ENCODE measurements around the gene MTERF1. TPM values are rescaled to one million over a fixed set of nuclear protein-coding genes. Genes with fewer than 3 reads are reported as not detected.

Gene MTERF1
- total RNA-seq, 4 donors from 2014 or later, result 4.0 to 10.3 (median 6.8) TPM

DNA sequence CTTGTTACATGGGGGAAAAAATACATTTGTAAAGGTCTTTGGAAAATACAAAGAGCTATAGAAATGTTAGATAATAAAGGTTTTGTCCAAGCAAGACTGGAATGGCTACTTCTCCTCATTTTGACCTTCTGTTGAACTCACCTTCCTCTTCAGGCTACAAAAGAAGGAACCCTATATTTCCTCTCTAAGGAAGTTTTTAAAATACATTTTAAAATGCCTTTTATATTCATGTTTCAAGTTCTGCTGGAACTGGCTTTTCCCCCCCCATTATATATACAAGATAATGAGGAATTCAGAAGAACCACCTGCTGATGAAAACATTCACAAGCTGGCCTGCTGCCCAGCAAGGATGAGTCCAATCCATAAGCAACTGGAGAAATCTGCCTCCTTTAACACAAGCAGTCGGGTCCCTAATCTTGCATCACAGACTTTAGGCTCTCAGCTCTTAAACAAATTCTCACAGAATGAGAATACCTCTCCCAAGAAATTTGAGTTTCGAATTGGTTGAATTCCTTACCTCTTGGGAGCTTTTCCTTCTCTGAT, 44.6 kb downstream of the MTERF1 start:
- 36% methylated on average over 2 of the region's 2 CpGs for WGBS
- H3K27me3 ChIP-seq, result no peaks in the 10 kb centered on the region
- no peaks in the 10 kb centered on the region for H3K9me3 ChIP-seq
- TF ChIP-seq, protein P1, sequence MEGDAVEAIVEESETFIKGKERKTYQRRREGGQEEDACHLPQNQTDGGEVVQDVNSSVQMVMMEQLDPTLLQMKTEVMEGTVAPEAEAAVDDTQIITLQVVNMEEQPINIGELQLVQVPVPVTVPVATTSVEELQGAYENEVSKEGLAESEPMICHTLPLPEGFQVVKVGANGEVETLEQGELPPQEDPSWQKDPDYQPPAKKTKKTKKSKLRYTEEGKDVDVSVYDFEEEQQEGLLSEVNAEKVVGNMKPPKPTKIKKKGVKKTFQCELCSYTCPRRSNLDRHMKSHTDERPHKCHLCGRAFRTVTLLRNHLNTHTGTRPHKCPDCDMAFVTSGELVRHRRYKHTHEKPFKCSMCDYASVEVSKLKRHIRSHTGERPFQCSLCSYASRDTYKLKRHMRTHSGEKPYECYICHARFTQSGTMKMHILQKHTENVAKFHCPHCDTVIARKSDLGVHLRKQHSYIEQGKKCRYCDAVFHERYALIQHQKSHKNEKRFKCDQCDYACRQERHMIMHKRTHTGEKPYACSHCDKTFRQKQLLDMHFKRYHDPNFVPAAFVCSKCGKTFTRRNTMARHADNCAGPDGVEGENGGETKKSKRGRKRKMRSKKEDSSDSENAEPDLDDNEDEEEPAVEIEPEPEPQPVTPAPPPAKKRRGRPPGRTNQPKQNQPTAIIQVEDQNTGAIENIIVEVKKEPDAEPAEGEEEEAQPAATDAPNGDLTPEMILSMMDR (IDR thresholded peaks at IDR 0.05), result no peak
- TF ChIP-seq EP300 (IDR thresholded peaks at IDR 0.05), result no peak
- H3K4me3 ChIP-seq, result no peak overlapping the region
- H3K36me3 ChIP-seq, result no peaks in the 10 kb centered on the region
- no peak overlapping the region for H3K27ac ChIP-seq
- DNase-seq (ENCODE audit: low spot score in 2 of 2), result no peak
- no peaks in the 10 kb centered on the region for H3K4me1 ChIP-seq

DNA sequence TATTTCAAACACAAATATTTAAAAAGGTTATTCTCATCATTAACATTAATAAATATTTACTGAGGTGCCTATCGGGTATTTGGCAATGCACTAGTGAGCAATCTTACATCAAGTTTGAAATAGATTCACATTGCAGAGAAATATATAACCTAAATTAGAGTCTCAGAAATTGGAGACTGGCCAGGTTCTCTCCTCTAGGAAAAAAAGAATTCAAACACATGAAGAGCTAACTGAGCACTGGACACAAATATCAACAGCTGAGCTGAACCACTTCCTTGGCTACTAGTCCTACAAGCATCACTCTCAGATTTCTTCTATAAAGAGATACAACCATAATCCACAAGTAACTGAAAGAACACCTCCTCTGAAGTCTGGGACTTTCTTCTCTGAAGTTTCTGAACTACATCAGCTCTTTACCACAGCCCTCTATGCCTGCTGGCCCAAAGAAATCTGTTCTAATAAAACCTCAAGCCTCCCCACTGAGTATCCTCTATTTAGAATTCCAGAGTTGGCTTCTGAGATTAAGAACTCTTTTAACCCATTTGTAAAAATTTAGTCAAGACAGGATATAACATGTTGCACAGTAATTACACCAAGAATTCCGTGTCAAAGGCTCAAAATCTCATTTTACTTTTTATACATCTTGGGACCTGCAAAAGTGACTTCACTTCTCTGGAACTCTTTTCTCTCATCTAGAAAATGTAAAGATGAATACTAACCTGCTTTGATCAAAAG, 45.2 kb downstream of the MTERF1 start:
- Histone ChIP-seq H3K36me3 (no peaks in the 10 kb centered on the region), H3K27ac (no peak overlapping the region), H3K4me3 (no peak overlapping the region), H3K9me3 (no peaks in the 10 kb centered on the region), H3K4me1 (no peaks in the 10 kb centered on the region), H3K27me3 (no peaks in the 10 kb centered on the region)
- TF ChIP-seq POLR2A (IDR thresholded peaks at IDR 0.05) (no peak), EP300 (IDR thresholded peaks at IDR 0.05) (no peak), POLR2AphosphoS5 (IDR thresholded peaks at IDR 0.05) (no peak)
- TF ChIP-seq, protein P1 (IDR thresholded peaks at IDR 0.05), result no peak
- no peak for DNase-seq (ENCODE audit: low spot score in 2 of 2)
- 36% methylated on average over 2 of the region's 2 CpGs for WGBS

DNA sequence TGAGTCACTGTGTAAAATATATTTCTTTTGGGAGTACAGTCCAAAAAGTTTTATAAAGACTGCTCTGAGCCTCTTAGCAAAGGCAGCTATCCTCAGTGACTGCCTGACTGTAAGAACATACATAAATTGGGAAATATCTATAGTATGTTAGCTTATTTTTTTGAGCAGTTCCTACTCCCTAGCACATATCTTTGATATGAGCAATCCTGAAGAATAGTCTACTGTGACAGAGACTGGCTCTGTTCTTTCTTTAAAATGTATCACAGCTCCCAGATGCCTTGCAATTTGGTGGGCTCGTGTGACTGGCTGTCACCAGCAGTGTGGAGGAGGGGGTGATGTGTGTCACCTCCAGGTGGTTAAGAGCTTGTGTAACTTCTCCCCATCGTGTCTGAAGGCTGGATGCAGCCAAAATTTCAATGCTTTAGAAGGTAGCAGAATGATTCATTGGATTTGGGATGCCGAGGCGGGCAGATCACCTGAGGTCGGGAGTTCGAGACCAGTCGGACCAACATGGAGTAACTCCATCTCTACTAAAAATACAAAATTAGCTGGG, 47.9 kb downstream of the MTERF1 start:
- Histone ChIP-seq H3K27me3 (no peaks in the 10 kb centered on the region), H3K4me3 (no peak overlapping the region), H3K9me3 (no peaks in the 10 kb centered on the region), H3K4me1 (no peaks in the 10 kb centered on the region), H3K36me3 (no peaks in the 10 kb centered on the region), H3K27ac (no peak overlapping the region)
- no peak for TF ChIP-seq EP300 (IDR thresholded peaks at IDR 0.05)
- no peak for TF ChIP-seq POLR2A (IDR thresholded peaks at IDR 0.05)
- TF ChIP-seq POLR2AphosphoS5 (IDR thresholded peaks at IDR 0.05), result no peak
- TF ChIP-seq, protein P1 (IDR thresholded peaks at IDR 0.05), result no peak
- no peak for DNase-seq (ENCODE audit: low spot score in 2 of 2)
- WGBS, result 89% methylated on average over 7 of the region's 7 CpGs

DNA sequence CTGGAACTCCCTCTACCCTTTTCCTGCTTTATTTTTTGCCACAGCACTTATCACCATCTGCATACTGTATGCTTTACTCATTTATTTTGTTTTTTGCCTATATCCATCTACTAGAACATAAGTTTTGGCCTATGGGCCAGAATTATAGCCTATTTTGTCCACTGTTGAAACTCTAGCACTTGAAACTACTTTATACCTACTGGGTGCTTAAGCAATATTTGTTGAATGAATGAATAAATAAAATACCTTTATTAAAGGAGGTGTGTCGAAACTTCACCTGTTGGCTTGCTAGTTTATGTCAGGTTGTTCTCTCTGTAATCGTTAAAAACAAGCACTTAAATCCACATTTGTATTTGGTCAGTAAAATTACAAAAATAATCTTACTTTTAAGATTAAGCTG, 53.3 kb downstream of the MTERF1 start:
- no peaks in the 10 kb centered on the region for H3K4me1 ChIP-seq
- H3K27ac ChIP-seq, result no peak overlapping the region
- H3K36me3 ChIP-seq, result no peaks in the 10 kb centered on the region
- no peak for DNase-seq (ENCODE audit: low spot score in 2 of 2)
- H3K4me3 ChIP-seq, result no peak overlapping the region
- H3K27me3 ChIP-seq, result no peaks in the 10 kb centered on the region
- 86% methylated on average over 2 of the region's 2 CpGs for WGBS
- no peaks in the 10 kb centered on the region for H3K9me3 ChIP-seq
- TF ChIP-seq EP300 (IDR thresholded peaks at IDR 0.05), result no peak
- TF ChIP-seq POLR2A (IDR thresholded peaks at IDR 0.05), result no peak
- no peak for TF ChIP-seq POLR2AphosphoS5 (IDR thresholded peaks at IDR 0.05)
- TF ChIP-seq, protein P1 (IDR thresholded peaks at IDR 0.05), result no peak

DNA sequence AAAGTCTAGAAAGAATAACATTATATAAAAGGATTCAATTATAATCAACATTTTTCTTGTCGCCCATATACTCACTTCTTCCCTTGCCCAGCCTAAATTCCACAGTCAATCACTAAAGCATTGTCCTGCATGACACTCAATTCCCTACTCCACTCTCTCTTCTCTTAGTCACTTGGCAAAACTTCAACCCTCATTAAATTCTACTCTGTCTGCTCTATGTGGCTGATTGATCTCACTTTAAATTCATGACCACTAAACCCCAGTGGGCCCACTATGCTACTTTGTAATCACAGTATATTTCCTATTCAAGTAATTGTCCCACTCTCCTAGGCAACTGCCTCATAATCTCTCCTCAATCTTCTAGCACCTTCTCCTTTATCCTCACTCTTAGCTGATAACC, 54.1 kb downstream of the MTERF1 start:
- Histone ChIP-seq H3K27ac (no peak overlapping the region), H3K4me3 (no peak overlapping the region), H3K27me3 (no peaks in the 10 kb centered on the region), H3K4me1 (no peaks in the 10 kb centered on the region), H3K9me3 (no peaks in the 10 kb centered on the region), H3K36me3 (no peaks in the 10 kb centered on the region)
- TF ChIP-seq POLR2AphosphoS5 (IDR thresholded peaks at IDR 0.05) (no peak), POLR2A (IDR thresholded peaks at IDR 0.05) (no peak), EP300 (IDR thresholded peaks at IDR 0.05) (no peak)
- no peak for DNase-seq (ENCODE audit: low spot score in 2 of 2)
- 74% methylated on average over 1 of the region's 1 CpG for WGBS

Data from suprapubic skin (tissue), 4 donors.